Measurements from ENCODE around the gene MYO1G.

The MYO1G gene

DNA sequence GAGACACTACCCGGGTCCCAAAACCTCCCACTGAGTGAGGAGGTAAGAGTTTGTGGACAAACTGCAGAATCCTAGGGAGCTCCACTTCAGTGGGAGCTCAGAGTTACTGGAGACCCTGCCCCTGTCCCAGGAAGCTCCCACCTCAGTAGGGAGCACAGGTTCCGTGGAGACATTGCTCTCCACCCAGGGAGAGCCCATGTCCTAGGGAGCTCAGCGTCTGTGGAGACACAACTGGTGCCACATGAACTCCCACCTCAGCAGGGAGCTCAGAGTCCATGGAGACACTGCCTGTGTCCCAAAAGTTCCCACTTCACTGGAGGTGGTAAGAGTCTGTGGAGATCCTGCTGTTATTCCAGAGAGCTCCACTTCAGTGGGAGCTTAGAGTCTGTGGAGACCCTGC lies 6.3 kb downstream of the MYO1G start:
- no peaks in the 10 kb centered on the region for H3K27me3 ChIP-seq (ENCODE audit: insufficient read depth, poor library complexity, severe bottlenecking)
- TF ChIP-seq, protein P1, sequence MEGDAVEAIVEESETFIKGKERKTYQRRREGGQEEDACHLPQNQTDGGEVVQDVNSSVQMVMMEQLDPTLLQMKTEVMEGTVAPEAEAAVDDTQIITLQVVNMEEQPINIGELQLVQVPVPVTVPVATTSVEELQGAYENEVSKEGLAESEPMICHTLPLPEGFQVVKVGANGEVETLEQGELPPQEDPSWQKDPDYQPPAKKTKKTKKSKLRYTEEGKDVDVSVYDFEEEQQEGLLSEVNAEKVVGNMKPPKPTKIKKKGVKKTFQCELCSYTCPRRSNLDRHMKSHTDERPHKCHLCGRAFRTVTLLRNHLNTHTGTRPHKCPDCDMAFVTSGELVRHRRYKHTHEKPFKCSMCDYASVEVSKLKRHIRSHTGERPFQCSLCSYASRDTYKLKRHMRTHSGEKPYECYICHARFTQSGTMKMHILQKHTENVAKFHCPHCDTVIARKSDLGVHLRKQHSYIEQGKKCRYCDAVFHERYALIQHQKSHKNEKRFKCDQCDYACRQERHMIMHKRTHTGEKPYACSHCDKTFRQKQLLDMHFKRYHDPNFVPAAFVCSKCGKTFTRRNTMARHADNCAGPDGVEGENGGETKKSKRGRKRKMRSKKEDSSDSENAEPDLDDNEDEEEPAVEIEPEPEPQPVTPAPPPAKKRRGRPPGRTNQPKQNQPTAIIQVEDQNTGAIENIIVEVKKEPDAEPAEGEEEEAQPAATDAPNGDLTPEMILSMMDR (IDR thresholded peaks at IDR 0.05; ENCODE audit: insufficient read depth, low read length): no peak
- TF ChIP-seq, protein P2, sequence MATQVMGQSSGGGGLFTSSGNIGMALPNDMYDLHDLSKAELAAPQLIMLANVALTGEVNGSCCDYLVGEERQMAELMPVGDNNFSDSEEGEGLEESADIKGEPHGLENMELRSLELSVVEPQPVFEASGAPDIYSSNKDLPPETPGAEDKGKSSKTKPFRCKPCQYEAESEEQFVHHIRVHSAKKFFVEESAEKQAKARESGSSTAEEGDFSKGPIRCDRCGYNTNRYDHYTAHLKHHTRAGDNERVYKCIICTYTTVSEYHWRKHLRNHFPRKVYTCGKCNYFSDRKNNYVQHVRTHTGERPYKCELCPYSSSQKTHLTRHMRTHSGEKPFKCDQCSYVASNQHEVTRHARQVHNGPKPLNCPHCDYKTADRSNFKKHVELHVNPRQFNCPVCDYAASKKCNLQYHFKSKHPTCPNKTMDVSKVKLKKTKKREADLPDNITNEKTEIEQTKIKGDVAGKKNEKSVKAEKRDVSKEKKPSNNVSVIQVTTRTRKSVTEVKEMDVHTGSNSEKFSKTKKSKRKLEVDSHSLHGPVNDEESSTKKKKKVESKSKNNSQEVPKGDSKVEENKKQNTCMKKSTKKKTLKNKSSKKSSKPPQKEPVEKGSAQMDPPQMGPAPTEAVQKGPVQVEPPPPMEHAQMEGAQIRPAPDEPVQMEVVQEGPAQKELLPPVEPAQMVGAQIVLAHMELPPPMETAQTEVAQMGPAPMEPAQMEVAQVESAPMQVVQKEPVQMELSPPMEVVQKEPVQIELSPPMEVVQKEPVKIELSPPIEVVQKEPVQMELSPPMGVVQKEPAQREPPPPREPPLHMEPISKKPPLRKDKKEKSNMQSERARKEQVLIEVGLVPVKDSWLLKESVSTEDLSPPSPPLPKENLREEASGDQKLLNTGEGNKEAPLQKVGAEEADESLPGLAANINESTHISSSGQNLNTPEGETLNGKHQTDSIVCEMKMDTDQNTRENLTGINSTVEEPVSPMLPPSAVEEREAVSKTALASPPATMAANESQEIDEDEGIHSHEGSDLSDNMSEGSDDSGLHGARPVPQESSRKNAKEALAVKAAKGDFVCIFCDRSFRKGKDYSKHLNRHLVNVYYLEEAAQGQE (IDR thresholded peaks at IDR 0.05; ENCODE audit: insufficient replicate concordance, low read depth): no peak
- TF ChIP-seq SPI1 (IDR thresholded peaks at IDR 0.05; ENCODE audit: borderline replicate concordance, low read depth): no peak
- TF ChIP-seq POLR2AphosphoS5 (IDR thresholded peaks at IDR 0.05; ENCODE audit: low read depth): no peak
- no peak for TF ChIP-seq GABPA (IDR thresholded peaks at IDR 0.05; ENCODE audit: low read depth)
- DNase-seq (ENCODE audit: low read depth in 1 of 2, low spot score in 1 of 2): no peak
- no peak overlapping the region for H3K4me3 ChIP-seq (replicated peaks; ENCODE audit: insufficient read depth, low read length)
- no peak overlapping the region for H3K27ac ChIP-seq (replicated peaks)

DNA sequence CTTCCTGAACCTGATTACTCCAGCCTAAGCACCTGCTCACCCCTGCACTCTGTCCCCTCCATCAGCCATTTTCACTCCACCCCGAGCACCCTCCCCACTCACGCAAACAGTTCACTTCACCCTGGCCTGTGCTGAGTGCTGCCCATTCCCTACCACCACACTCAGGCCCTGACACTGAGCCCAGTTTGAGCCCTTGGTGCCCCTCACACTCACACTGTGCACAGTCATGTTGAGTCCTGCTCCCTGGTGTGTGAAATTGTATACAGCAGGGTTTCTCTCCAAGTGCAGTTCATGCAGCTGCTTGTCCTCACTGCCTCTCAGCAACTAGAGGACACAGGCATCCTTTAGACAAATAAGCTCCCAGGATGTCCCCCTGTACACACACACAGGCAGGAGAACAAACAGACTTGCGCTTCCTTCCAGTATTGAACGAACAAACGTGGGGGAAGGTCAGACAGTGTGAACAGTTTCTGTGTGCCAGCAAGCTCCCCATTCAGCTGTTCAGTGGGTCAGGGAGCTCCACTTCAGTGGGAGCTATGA lies 6.8 kb downstream of the MYO1G start:
- Histone ChIP-seq H3K4me3 (replicated peaks; ENCODE audit: insufficient read depth, low read length) (no peak overlapping the region), H3K27me3 (ENCODE audit: insufficient read depth, poor library complexity, severe bottlenecking) (no peaks in the 10 kb centered on the region), H3K27ac (replicated peaks) (no peak overlapping the region)
- TF ChIP-seq, protein P1 (IDR thresholded peaks at IDR 0.05; ENCODE audit: insufficient read depth, low read length): no peak
- TF ChIP-seq POLR2AphosphoS5 (IDR thresholded peaks at IDR 0.05; ENCODE audit: low read depth): peak; percentile 63; the same call in 1 of the 2 replicates
- TF ChIP-seq, protein P2 (IDR thresholded peaks at IDR 0.05; ENCODE audit: insufficient replicate concordance, low read depth): no peak
- DNase-seq (ENCODE audit: low read depth in 1 of 2, low spot score in 1 of 2): no peak

DNA sequence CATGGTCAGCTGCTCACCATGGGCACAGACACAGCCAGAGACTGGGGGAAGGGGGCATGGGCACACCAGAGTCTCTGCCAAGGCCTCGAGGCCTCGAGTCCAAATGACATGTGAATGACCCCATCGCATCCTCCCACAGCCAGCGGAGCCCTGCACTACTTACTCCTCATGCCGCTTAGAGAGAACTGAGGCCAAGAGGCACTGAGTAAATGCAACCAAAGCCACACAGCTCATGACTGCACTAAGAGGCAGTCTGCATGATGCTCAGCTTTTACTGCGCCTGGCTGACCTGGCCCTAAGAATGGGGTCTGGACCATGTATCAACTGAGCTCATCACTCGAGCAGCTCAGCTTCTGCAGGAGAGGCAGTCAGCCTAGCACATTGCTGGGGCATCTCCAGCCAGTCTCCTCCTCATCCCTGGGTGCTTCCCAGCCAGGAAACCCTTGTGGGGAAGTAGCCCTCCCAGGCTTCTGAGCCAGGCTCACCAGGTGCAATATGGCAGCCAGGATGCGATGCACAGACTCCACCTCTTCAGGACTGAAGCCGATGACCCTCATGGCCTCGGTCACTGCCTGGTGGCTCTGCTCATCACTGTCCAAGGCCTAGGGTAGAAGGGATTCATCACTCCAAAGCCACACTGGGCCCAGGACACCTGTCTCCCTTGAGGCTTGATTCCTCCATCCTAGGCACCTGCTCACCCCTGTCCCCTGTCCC lies 7.5 kb downstream of the MYO1G start:
- H3K27me3 ChIP-seq (ENCODE audit: insufficient read depth, poor library complexity, severe bottlenecking): no peaks in the 10 kb centered on the region
- DNase-seq (ENCODE audit: low read depth in 1 of 2, low spot score in 1 of 2): no peak
- TF ChIP-seq GABPA (IDR thresholded peaks at IDR 0.05; ENCODE audit: low read depth): no peak
- H3K27ac ChIP-seq (replicated peaks): no peak overlapping the region
- no peak overlapping the region for H3K4me3 ChIP-seq (replicated peaks; ENCODE audit: insufficient read depth, low read length)

DNA sequence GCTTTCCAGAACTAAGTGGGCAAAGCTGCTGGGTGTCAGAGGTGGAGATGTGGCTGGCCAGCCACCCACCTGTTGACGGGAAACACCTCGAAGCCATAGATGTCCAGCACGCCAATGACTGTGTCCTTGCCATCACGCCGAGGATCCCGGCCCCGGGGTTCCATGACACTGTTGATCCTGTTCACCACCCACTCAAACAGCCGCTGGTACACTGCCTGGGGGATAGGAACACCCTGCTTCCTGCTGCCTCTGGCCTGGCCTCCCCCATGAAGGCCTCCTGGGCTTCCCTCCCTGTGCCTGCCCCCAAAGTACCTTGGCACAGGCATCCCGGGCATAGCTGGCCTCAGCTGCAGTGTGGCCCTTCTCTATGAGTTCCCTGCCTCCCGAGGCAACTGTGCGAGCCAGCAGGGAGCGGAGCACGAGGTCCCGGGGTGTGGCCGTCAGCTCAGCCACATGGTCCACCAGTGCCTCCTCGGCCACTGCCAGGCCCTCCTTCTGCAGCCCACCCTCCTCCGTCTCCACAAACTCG lies 8.2 kb downstream of the MYO1G start:
- TF ChIP-seq, protein P2 (IDR thresholded peaks at IDR 0.05; ENCODE audit: insufficient replicate concordance, low read depth): no peak
- TF ChIP-seq SPI1 (IDR thresholded peaks at IDR 0.05; ENCODE audit: borderline replicate concordance, low read depth) (no peak), POLR2AphosphoS5 (IDR thresholded peaks at IDR 0.05; ENCODE audit: low read depth) (no peak), GABPA (IDR thresholded peaks at IDR 0.05; ENCODE audit: low read depth) (no peak)
- TF ChIP-seq, protein P1 (IDR thresholded peaks at IDR 0.05; ENCODE audit: insufficient read depth, low read length): no peak
- no peak overlapping the region for H3K4me3 ChIP-seq (replicated peaks; ENCODE audit: insufficient read depth, low read length)
- DNase-seq (ENCODE audit: low read depth in 1 of 2, low spot score in 1 of 2): no peak

More for the DNA sequence above, 8.2 kb downstream of the MYO1G start:
- Histone ChIP-seq H3K27me3 (ENCODE audit: insufficient read depth, poor library complexity, severe bottlenecking) (no peaks in the 10 kb centered on the region), H3K27ac (replicated peaks) (no peak overlapping the region)

Measured in HL-60 (cell line).